Measurements from ENCODE around the gene S100A11. TPM values are rescaled to one million over a fixed set of nuclear protein-coding genes. Genes with fewer than 3 reads are reported as not detected.

S100A11 gene
- total and polyA plus RNA-seq, 7 experiments from 2014 or later = 28.6 to 442 (median 189) TPM

Other genes starting within 250 kb of the S100A11 start
- gene TDRKH, start 246.5 kb downstream of the S100A11 start, total RNA-seq = 10 to 100 TPM in 3 of 5 experiments, 1 to 10 TPM in 2; 7.7 to 23.1 (median 17.0) TPM
- 10 to 100 TPM; 17.4 to 18.7 TPM for gene TDRKH, start 246.5 kb downstream of the S100A11 start, polyA plus RNA-seq
- gene LINGO4, start 231.6 kb downstream of the S100A11 start, total RNA-seq = under 1 TPM in 2 of 5 experiments, not detected in 3; 0.07 to 0.24 TPM
- not detected for gene LINGO4, start 231.6 kb downstream of the S100A11 start, polyA plus RNA-seq
- gene RORC, start 205.2 kb downstream of the S100A11 start, total RNA-seq = 1 to 10 TPM in 1 of 5 experiments, under 1 TPM in 4; 0.16 to 2.5 (median 0.21) TPM
- gene RORC, start 205.2 kb downstream of the S100A11 start, polyA plus RNA-seq = under 1 TPM in 1 of 2 donors, not detected in 1; 0.37 TPM
- gene C2CD4D, start 197.2 kb downstream of the S100A11 start, total RNA-seq = under 1 TPM in 2 of 5 experiments, not detected in 3; 0.34 to 0.87 TPM
- gene C2CD4D, start 197.2 kb downstream of the S100A11 start, polyA plus RNA-seq = under 1 TPM in 1 of 2 donors, not detected in 1; 0.18 TPM
- not detected for gene THEM5, start 183.3 kb downstream of the S100A11 start, total RNA-seq
- not detected for gene THEM5, start 183.3 kb downstream of the S100A11 start, polyA plus RNA-seq
- 100 to 1,000 TPM in 2 of 5 experiments, 10 to 100 TPM in 3; 37.6 to 143 (median 44.6) TPM for gene THEM4, start 127.5 kb downstream of the S100A11 start, total RNA-seq
- gene THEM4, start 127.5 kb downstream of the S100A11 start, polyA plus RNA-seq = 100 to 1,000 TPM; 113 to 122 TPM
- 100 to 1,000 TPM; 131 to 361 (median 143) TPM for gene S100A10, start 43.1 kb downstream of the S100A11 start, total RNA-seq
- gene S100A10, start 43.1 kb downstream of the S100A11 start, polyA plus RNA-seq = 100 to 1,000 TPM; 458 to 492 TPM
- gene TCHHL1, start 52.1 kb upstream of the S100A11 start, total RNA-seq = not detected
- not detected for gene TCHHL1, start 52.1 kb upstream of the S100A11 start, polyA plus RNA-seq
- gene TCHH, start 78.4 kb upstream of the S100A11 start, total RNA-seq = under 1 TPM in 1 of 5 experiments, not detected in 4; 0.02 TPM
- not detected for gene TCHH, start 78.4 kb upstream of the S100A11 start, polyA plus RNA-seq
- not detected for gene RPTN, start 122.2 kb upstream of the S100A11 start, total RNA-seq
- gene RPTN, start 122.2 kb upstream of the S100A11 start, polyA plus RNA-seq = not detected
- not detected for gene HRNR, start 187.2 kb upstream of the S100A11 start, total RNA-seq
- gene HRNR, start 187.2 kb upstream of the S100A11 start, polyA plus RNA-seq = not detected

All from naive thymus-derived CD4-positive, alpha-beta T cell (primary cell).